Esophagus mucosa (tissue), 1 donor: ENCODE measurements around the gene CNGB1. TPM values are rescaled to one million over a fixed set of nuclear protein-coding genes. Genes with fewer than 3 reads are reported as not detected.
"Not testable (repeated sequence)": the region's sequence is repeated elsewhere in the genome, so short reads cannot be mapped to it uniquely, and the experiment has no call there.

Experiments
- ATAC-seq: fragments of 200-7000 bp; cut with Tn5 transposase; one replicate; pipeline ENCODE4 v1.9.1; 2020
- total RNA-seq: library from RNA; stranded (reverse); gene quantifications from one replicate; pipeline ENCODE4 v1.2.4, GENCODE V29; 2023
- donor health status: DM: yes; HTN: yes; CAD: no.

Gene CNGB1
- total RNA-seq, 1 donor from 2014 or later, result 0.32 TPM

DNA sequence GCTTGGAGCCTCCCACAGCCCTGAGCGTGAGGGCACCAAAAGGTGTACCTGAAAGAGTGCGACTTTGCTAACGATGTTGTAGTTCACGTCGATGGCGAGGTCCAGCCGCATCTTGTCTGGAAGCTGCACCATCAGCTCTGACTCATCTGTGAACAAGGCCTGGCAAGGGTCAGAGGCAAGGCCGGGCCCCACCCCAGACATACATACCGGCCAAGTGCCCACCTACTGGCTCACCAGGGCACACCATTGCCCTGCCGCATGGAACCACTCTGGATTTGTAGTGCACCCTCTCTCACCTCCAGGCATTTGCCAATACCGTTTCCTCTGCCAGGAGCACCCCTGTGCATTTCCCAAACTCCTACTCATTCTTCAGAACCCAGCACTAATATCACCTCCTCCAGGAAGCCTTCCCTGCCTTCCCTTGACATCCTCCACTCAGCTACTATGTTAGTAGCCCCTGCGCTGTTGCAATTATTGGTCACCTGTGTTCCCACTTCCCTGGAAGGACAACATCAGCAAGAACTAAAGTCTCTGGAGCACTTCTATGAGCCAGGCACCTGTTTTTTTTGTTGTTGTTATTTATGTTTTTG is 69.4 kb downstream of the CNGB1 start:
- no peak for ATAC-seq

DNA sequence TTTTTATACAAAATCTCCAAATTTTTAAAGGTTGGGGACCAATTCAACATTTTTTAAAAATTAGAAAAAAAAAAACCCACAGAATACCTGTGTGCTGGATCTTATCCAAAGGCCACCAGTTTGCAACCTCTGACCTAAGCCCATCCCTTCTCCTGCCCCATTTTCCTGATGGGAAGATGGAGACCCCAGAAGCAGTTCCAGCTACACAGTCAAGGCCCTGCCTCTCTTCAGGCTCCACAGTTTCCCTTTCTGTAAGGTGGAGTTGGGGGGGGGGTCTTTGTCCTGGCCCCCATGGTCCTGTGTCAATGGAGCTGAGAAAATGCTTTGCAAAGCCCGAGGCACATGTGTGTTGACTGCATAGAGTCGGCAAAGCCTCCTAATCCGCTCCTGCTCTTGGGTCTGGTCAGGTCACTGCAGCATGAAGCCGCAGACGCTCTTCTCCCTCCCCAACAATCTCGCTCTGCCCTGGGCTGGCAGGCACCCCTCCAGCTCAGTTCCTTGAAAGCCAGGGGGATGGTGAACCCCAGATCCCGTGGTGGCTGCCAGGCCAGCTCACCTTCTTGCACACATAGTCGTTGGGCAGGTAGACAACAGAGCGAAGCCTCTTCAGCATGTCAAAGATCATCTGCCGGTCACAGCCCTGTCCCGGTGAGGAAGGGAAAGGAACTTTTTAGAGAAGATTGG is 70.0 kb downstream of the CNGB1 start:
- no peak for ATAC-seq

DNA sequence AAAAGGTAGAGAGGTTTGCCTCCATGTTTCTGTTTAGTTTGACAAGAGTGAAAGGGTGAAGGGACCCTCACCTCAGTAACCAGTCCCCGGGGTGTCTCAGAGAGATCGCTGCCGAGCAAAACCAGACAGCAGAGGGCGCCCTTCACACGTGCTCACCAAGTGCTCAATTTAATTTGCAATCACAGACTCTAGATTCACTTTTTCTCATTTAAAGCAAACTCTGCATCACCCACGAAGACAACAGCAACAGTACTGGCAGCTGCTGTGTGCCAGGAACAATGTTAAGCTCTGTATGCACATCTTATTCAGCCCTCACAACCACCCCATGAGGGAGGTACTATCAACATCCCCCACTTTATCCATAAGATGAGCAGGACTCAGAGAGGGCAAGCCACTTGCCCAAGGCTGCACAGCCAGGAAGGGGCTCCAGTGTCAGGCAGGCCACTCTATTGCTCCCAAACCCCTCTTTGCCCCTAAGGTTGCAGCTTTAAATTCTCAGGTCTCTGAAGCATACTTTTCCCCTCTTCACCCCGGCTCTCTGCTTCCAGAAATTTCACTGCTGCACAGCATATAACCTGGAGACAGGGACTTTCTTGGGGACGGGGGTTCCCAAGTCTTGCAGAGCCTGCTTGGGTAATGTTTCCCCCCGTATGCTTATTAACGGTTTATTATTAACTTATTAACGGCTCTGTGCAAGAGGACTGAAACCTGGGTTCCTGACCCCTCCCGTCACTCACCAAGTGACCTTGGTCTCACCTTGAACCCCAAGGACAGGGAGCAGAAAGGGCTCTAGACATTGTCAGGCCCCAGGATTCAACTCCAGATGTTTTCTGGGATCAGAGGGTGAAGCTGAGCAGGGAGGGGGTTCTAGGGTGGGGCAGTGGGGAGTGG is 70.9 kb downstream of the CNGB1 start:
- ATAC-seq, result peak; percentile 64

DNA sequence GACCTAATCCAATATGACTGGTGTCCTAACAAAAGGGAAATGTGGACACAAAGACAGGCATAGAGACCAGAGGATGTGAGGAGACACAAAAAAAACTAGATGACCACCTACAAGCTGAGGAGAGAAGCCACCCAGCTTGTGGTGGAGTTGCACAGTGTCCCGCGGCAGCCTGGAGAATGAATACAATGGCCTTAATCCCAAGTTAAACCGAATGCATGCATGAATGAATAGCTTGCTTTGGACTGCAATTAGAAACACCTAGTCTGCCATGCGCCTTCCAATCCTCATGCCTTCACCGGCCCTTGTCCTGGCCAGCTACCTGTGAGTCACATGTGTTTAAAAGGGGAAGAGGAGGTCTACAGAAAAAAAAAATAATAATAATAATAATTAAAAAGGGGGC is 72.0 kb downstream of the CNGB1 start:
- peak; percentile 69 for ATAC-seq

DNA sequence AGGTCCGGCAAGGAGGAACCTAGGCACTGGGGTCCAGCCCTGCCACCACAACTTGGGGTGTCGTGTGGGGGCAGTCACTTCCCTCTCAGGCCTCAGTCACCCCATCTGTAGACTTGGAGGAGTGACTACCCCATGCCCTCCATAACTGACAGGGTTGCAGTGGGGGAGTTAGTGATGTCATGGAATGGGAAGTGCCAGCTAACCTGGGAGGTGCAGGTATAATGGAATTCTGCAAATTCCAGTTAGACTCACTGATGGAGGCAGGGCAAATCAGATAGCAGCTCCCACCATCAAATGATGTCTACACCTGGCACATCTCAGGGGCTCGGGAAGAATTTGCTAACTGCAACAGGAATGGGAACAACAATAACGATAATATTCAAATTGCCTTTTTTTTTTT is 72.9 kb downstream of the CNGB1 start:
- no peak for ATAC-seq

DNA sequence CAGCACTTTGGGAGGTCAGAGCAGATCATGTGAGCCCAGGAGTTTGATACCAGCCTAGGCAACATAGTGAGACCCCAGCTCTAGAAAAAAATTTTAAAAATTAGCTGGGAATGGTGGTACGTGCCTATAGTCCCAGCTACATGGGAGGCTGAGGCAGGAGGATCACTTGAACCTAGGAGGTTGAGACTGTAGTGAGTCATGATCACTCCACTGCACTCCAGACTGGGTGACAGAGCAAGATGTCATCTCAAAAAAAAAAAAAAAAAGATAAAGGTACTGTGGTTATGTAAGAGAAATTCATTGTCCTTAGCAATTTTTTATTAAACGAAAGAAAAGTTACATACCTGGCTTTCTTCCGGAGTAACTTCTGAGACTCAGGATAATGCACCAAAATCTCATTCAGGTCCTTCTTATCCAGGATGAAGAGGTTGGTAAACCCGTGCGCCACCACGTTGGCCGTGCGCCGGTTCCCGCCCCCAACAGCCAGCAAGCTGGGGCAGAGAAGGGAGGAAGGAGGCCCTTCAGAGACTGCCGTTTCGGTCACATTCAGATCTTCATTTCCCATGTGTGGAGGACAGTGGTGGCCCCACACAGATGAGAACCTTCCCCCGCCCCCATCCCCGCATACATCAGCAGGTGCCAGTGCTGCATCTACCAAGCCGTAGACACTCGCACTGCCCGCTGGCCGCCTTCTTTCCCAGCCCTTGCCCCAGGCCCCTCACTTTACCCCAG is 73.7 kb downstream of the CNGB1 start:
- ATAC-seq, result no peak

DNA sequence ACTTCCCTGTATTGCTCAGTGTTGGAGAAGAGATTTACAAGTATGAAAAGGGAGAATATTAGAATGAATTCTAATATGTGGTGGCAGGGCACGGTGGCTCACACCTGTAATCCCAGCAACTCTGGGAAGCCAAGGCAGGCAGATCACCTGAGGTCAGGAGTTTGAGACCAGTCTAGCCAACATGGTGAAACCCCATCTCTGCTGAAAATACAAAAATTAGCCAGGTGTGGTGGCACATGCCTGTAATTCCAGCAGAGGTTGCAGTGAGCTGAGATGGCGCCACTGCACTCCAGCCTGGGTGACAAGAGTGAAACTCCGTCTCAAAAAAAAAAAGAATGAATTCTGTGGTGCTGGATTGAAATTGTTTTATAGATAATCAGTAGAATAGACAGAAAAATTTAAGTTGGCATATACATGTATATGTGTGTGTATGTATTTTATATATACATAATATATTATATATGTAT is 75.8 kb downstream of the CNGB1 start:
- ATAC-seq, result not testable (repeated sequence)

DNA sequence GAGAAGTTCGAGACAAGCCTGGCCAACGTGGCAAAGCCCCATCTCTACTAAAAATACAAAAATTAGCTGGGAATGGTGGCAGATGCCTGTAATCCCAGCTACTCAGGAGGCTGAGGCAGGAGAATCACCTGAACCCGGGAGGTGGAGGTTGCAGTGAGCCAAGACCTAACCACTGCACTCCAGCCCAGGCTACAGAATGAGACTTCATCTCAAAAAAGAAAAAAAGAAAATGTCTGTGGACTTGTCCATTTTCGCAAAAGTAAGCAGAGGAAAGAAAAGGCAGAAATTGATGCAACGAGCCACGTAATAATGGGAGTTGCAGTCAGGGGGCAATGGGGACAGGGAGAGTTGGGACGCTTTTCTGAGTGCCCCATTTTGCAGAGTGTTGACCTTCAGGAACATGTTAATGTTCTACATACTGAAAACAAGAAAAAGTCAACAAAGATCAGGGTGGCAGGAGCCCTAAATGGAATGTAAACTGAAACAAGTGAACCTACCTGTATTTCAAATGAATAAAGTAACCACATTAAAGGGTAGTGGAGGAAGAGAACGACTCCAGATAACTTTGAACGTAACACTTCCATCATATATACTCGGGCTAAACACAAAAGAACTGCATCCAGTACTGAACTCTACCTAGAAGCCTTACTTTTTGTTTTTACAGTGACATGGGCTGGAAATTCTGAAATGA is 76.4 kb downstream of the CNGB1 start:
- ATAC-seq, result no peak

DNA sequence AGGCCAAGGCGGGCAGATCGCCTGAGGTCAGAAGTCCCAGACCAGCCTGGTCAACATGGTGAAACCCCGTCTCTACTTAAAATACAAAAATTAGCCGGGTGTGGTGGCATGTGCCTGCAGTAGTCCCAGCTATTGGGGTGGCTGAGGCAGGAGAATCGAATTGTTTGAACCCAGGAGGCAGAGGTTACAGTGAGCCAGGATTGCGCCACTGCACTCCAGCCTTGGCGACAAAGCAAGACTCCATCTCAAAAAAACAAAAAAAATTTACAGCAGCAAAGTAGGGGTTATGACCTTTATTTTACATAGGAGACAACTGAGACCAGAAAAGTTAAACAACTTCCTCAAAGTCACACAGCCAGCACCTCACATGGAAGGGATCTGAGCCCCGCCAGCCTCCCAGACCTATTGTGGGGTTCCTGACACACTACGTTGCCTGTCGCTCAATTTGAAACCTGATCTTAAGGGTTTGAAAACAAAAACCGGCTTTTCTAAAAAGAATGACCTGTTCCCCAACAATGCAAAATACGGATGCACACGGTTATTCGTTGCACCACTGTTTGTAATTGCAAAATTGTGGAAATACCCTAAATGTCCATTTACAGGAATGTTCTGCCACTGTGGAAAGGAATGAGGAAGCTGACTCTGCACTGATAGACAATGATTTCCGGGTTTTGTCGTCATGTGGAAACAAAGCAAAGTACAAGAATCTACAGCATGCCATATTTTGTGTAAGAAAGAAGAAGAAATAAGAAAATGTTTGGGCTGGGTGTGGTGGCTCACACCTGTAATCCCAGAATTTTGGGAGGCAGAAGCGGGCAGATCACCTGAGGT is 77.2 kb downstream of the CNGB1 start:
- ATAC-seq, result peak; percentile 80

DNA sequence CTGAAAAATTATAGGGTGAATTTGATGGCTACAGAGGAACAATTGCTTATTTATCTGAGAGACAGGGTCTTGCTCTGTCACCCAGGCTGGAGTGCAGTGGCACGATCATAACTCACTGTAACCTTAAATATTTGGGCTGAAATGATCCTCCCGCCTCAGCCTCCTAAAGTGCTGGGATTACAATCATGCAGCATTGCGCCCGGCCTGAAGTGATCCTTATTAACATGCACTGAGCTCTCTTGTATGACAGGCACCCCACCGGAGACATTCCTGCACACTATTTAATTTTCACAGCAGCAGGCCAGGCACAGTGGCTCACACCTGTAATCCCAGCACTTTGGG is 77.7 kb downstream of the CNGB1 start:
- ATAC-seq, result no peak

DNA sequence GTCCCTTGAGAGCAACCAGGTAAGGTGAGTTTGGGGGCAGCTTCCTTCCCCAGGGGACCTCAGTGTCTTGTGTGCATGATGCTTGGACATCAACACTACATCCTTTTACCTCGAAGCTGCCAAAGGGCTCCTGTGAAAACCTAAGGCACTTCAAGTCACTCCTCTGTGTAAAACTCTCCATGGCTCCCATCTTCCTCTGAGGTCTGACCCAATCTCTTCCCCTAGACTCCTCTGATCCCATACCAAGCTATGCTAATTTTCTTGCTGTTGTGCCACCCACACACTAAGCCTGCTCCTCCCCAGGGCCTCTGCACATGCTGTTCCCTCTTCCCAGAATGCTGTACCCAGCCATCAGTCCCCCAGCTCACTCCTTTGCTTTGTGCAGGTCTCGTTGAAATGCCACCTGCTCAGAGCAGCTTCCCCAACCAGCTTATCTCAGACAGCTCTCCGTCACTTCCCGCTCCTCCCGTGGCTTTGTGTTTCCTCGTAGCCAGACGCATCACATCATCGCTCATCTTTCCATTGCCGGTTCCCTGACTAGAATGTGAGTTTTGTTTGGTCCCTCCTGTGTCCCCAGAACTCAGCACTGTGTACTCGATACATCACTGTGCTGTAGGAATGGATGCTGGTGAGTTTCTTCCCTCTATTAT is 78.4 kb downstream of the CNGB1 start:
- peak; percentile 11 for ATAC-seq

DNA sequence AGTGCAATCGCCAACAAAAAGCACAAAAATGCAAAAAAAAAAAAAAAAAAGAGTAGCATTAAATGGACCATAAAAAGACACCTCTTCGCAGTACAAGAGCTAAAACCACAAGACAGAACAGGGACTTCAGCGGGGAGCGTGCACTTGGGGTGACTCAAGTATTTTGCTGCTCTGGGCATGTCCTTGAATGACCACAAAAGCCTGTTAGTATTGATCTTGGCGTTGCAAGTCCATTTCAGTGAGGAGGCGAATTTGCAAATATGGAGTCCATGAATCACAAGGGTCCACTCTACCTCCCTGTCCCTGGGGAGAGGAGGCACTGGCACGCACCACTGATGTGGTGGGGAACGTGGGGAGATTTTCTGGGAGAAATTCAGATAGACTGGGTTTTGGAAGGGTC is 78.9 kb downstream of the CNGB1 start:
- ATAC-seq, result no peak

DNA sequence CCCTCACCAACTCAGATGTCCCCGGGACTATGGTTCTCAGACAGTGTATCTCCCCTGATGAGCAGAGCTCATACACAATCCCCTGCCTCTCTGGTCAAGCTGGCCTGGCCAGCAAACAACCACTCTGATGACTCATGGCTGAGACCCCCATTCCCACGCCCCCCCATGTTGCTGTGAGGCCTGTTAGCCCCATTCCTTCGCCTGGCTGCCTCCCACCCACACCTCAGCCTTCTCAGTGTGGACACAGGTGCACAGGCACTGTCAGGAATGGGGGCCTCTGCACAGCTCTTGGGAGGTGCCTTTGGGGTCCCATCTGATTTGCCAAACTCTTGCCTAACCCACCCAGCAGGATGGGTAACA is 80.2 kb downstream of the CNGB1 start:
- no peak for ATAC-seq

DNA sequence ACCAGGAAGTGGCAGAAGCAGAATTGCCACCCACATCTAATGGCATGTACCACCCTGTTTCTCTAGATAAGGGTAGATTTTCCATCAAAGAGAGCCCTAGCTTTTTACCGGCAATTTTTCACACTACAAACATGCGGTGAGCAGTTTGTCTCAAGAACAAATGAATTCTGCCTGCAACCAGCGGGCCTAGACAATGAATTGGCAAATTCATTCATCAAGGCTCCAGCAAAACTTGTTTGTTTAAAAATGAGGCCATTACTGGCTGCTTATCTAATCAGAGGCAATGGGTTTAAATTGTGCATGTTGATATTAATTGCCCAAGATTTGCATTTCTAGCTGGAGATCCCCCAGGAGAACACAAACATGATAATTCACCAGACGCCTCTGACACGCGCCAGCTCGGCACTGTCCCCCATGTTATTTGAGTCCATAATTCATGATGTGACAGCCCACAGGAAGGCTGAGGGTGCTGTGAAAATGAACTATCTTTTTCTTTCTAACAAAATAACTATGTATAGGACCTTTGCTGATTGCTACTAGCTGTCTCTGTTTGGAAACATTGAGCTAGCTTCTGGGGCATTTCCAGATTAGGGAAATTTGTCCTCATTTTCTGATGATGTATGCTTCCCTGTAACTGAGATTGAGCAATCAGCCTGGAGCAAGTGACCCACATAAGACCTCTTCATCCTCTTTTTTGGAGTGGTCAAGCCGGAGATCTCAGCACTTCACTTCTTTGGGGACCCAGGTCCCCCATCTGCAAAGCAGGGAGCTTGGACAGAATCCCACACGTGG is 80.8 kb downstream of the CNGB1 start:
- no peak for ATAC-seq

DNA sequence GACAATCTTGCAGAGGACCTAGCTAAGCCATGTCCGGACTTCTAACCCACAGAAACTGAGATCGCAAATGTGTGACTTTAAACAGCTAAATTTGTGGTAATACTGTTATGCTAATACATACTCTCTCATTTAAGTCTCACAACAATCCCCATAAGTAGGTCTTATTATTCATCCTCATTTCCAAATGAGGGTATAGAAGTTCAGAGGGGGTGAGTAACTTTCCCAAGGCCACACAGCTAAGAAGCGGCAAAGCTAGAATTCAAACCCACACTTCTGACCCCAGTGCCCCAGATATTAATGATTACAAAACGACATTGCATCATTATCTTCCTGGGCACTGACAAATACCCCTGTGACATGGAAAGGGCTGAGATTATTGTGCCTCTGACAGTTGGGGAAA is 81.4 kb downstream of the CNGB1 start:
- ATAC-seq, result no peak

DNA sequence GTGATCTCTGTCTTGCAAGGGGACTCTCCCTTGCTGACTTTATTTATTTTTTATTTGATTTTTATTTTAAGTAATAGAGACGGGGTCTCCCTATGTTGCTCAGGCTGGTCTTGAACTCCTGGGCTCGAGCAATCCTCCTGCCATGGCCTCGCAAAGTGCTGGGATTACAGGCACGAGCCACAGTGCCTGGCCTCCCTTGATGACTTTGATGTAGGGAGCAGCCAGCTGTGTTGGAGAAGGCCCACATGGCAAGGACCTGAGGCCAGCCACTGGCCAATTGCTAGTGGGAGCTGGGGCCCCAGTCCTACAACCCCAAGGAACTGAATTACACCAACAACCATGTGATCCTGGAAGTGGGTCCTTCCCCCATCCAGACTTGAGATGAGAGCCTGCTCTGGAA is 81.8 kb downstream of the CNGB1 start:
- no peak for ATAC-seq

DNA sequence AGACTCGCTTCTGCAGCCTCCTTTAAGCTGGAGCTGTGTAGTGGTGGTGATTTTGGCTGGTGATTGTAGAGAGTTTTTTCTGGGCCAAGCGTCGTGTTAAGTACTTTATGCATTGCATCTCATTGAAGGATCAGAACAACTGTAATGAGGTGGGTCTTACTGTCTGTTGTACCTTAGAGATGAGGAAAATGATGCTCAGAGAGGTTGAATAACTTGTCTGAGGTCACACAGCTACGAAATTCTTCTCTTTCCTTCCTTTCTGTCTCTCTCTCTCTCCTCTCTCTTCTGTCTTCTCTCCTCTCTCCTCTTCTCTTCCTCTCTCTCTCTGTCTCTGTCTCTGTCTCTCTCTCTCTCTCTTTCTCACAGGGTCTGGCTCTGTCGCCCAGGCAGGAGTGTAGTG is 82.8 kb downstream of the CNGB1 start:
- no peak for ATAC-seq

DNA sequence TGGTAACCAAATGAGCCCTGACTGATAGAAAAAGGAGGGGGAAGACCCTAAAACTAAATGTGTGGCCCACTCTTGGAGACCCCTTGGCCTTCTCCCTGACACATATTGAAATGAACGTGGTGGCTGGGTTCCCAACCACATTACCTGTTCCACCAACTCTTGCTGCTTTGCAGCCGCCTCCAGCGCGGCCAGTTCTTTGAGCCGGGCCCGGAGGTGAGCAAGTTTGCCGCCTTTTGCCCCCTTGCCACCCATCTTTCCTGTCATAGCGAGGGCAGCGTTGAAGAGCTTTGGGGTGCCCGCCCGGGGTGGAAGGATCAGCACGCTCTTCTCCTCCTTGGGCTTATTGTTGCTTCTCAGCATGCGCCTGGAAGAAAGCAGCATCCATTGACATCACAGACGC is 83.2 kb downstream of the CNGB1 start:
- no peak for ATAC-seq

DNA sequence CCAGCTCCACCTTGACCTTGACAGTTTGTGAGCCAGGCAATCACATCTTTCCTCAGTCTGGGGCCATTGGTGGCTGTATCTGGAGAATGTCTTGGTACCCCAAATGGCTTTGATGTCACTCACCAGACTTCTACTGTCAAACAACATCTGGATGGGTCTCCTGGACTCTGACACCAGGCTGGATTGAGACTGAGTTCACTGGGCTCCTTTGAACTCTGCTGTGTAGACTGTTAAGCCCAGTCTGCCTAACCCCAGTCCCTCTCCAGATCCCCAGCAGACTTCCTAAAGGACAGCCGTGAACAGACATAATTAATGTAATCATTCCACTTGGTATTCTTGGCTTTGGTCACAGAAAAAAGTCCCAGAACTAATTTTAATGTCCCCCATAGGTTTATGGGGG is 84.5 kb downstream of the CNGB1 start:
- no peak for ATAC-seq

DNA sequence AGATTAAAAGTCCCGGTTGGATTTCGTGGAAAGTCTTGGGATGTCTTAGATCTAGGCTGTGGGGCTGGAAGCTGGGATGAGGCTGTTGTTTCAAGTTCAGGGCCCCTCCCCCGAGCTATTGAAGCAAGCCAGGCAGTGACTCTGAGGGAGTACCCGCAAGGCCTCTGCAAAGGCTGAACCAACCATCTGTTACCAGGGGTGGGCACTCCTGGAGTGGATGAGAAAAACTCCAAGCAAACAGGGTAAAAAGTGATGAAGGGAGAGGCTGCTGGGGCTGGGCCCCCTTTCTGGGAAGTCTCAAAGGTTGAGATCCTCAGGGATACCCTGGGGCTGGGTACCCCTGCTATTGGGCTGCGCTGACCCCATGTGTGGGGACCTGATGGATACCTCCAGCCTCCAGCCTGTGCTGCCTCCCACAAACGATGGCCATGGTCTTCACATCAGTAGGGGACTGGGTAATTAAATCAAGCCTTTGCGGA is 86.2 kb downstream of the CNGB1 start:
- ATAC-seq, result no peak
